Measurements from ENCODE around the gene SLC5A2. TPM values are rescaled to one million over a fixed set of nuclear protein-coding genes. Genes with fewer than 3 reads are reported as not detected.

The SLC5A2 gene
- total RNA-seq, 4 donors from 2014 or later, result 0.13 to 0.66 (median 0.34) TPM; not detected in 1

- intact Hi-C loops (cut with DNase I), result loop anchor here (10.0 kb wide), 1 partner anchor 407 kb away; no protein-coding TSS in a partner anchor
- H3K27ac ChIP-seq (replicated peaks in 1 of 4), result peak overlapping the region; percentile 92 to 99 (median 98)
- 0% methylated on average over 6 of the region's 42 CpGs for WGBS
- H3K27me3 ChIP-seq, result no peaks in the 10 kb centered on the region
- peaks cover 13 to 21% (median 17%) of the 10 kb centered on the region in 4 donors for H3K36me3 ChIP-seq
- H3K9me3 ChIP-seq, result no peaks in the 10 kb centered on the region
- peak overlapping the region; percentile 72 to 96 (median 82) for H3K4me3 ChIP-seq
- TF ChIP-seq POLR2A (IDR thresholded peaks at IDR 0.05; ENCODE audit: low read depth) (no peak), CTCF (IDR thresholded peaks at IDR 0.05) (peak in 1 of 3 experiments; percentile 22), POLR2AphosphoS5 (IDR thresholded peaks at IDR 0.05) (peak in 1 of 2 donors; percentile 29)
- DNase-seq (ENCODE audit: extremely low spot score), result no peak
- peaks cover 56 to 67% (median 61%) of the 10 kb centered on the region in 4 donors for H3K4me1 ChIP-seq
Observed at GRCh38 chr16:31458073-31458843, 24.7 kb upstream of the SLC5A2 start.

DNA sequence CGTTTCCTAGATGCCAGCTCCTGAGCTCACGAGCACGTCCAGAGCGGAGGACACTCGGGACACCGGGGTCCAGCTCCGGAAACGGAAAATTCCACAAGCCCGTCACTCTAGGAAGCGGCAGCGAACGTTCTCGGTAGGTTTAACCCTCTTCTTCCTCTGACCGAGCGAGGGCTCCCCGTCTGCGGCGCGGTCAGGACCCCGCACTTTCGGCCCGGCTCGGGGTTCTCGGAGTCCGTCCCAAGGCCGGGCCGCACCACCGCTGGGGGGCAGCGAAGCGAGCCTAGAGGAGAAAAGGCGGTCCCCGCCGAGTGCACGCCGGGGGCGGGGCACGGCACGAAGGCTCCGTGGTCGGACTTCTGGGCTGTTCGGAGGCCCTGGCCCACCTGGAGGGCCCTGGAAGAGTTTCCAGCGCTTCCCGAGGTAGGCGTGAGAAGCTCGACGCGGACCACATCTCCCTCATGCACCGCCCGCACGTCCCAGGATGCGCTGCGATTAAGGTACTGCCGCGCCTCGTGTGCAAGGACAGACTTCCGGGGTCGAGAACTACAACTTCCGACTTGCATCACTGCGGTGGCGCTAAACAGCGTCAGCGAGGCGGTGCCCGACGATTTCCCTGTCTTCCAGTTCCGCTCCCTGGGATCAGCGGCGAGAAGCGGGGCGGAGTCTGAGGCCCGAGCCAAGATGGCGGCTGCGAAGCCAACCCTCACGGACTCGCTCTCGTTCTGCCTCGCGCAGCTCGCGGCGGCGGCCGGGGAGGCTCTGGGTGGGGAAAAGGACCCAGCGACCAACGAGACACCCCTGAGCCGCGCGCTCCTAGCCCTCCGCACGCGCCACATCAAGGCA lies 23.9 kb upstream of the SLC5A2 start, which contains the start of gene ARMC5:
Gene ARMC5, plus strand, starts transcription at position 658 of the 843 bp plus-strand sequence. Its CDS starts 24 bp downstream, at position 682.
- no peaks in the 10 kb centered on the region for H3K27me3 ChIP-seq
- H3K36me3 ChIP-seq, result peaks cover 14 to 29% (median 24%) of the 10 kb centered on the region in 4 donors
- H3K4me3 ChIP-seq, result peak within 1 kb of the TSS; percentile 72 to 96 (median 82)
- TF ChIP-seq POLR2A (IDR thresholded peaks at IDR 0.05; ENCODE audit: low read depth) (peak; percentile 53), EP300 (IDR thresholded peaks at IDR 0.05) (no peak), CTCF (IDR thresholded peaks at IDR 0.05) (peak; percentile 61 to 69 (median 62)), POLR2AphosphoS5 (IDR thresholded peaks at IDR 0.05) (peak; percentile 89 to 94)
- H3K4me1 ChIP-seq, result peaks cover 48 to 59% (median 52%) of the 10 kb centered on the region in 4 donors
- DNase-seq (ENCODE audit: extremely low spot score), result peak; percentile 99
- intact Hi-C loops (cut with DNase I), result loop anchor here (10.0 kb wide), 1 partner anchor 406 kb away; no protein-coding TSS in a partner anchor
- no peaks in the 10 kb centered on the region for H3K9me3 ChIP-seq
- H3K27ac ChIP-seq (replicated peaks in 1 of 4), result peak within 1 kb of the TSS; percentile 92 to 99 (median 98)
- 0% methylated on average over 34 of the region's 91 CpGs for WGBS

DNA sequence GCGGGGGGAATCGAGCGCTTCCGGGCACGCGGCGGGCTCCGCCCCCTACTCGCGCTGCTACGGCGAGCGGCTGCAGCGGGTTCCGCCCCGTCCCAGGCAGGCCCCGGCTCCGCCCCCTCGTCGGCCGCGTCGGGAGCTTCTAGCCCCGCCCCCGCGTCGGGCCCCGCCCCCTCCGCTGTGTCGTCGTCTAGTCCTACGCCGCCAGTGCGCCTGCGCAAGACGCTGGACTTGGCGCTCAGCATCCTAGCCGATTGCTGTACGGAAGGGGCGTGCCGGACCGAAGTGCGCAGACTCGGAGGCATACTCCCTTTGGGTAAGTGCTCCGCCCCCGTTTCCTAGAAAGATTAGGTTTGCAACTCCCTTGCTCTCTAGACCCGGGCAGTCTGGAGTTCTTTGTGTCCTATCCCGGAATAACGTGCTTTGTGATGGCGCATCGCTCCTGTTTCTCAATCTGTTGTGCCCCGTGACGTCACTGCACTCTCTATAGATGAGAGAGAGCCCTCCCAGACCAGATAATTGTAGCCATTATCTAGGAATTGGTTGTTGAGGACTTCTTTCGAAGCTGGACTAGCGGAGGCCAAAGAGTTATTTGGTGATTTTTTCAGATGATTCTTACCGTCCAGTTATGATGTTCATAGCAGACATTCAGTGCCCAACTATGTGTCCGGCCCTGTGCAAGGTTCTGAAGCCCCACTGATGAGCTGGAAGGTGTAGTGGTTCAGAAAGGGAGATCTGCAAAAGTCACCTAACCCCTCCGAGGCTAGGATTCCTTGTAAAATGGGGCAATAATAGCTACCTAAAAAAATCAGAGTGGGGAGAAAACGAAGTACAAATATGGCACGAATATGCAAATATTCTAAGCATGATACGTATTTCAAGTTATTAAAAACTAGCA lies 23.0 kb upstream of the SLC5A2 start:
- H3K4me3 ChIP-seq, result peak overlapping the region; percentile 72 to 96 (median 82)
- H3K27ac ChIP-seq (replicated peaks in 1 of 4), result peak overlapping the region; percentile 92 to 99 (median 98)
- H3K27me3 ChIP-seq, result no peaks in the 10 kb centered on the region
- no peaks in the 10 kb centered on the region for H3K9me3 ChIP-seq
- peak; percentile 100 for DNase-seq (ENCODE audit: extremely low spot score)
- peaks cover 39 to 50% (median 44%) of the 10 kb centered on the region in 4 donors for H3K4me1 ChIP-seq
- TF ChIP-seq POLR2A (IDR thresholded peaks at IDR 0.05; ENCODE audit: low read depth), result no peak
- TF ChIP-seq POLR2AphosphoS5 (IDR thresholded peaks at IDR 0.05), result peak in 1 of 2 donors; percentile 97
- TF ChIP-seq CTCF (IDR thresholded peaks at IDR 0.05), result peak in 1 of 3 experiments; percentile 7
- peak; percentile 22 for TF ChIP-seq EP300 (IDR thresholded peaks at IDR 0.05)
- intact Hi-C loops (cut with DNase I), result loop anchor here (10.0 kb wide), 1 partner anchor 405 kb away; no protein-coding TSS in a partner anchor
- peaks cover 20 to 38% (median 32%) of the 10 kb centered on the region in 4 donors for H3K36me3 ChIP-seq
- 8% methylated on average over 15 of the region's 61 CpGs for WGBS

DNA sequence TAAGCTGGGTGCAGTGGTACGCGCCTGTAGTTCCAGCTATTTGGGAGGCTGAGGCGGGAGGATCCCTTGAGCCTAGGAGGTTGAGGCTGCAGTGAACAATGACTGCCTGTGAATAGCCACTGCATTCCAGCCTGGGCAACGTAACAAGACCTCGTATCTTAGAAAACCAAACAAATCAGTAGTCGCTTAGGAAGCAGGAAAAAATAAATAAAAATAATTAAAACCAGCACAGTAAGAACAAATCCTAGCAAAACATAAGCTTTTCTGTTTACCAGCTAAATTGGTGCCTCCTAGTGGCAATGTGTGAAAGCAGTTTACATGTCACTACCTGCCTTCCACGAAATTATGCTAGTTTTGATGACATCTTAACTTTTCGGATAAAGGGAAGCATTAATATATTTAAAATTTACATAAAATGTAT lies 22.3 kb upstream of the SLC5A2 start:
- H3K4me3 ChIP-seq, result peak overlapping the region; percentile 72 to 96 (median 82)
- 43% methylated on average over 8 of the region's 8 CpGs for WGBS
- H3K9me3 ChIP-seq, result no peaks in the 10 kb centered on the region
- DNase-seq (ENCODE audit: extremely low spot score), result no peak
- H3K27ac ChIP-seq (replicated peaks in 1 of 4), result peak overlapping the region; percentile 86 to 99 (median 95)
- peaks cover 32 to 43% (median 37%) of the 10 kb centered on the region in 4 donors for H3K4me1 ChIP-seq
- H3K27me3 ChIP-seq, result no peaks in the 10 kb centered on the region
- H3K36me3 ChIP-seq, result peaks cover 22 to 43% (median 38%) of the 10 kb centered on the region in 4 donors
- no peak for TF ChIP-seq POLR2AphosphoS5 (IDR thresholded peaks at IDR 0.05)
- peak; percentile 24 to 61 (median 29) for TF ChIP-seq CTCF (IDR thresholded peaks at IDR 0.05)
- intact Hi-C loops (cut with DNase I), result no loop called here
